Motor neuron (in vitro differentiated cells): Measurements from ENCODE around the gene ARMC3. TPM values are rescaled to one million over a fixed set of nuclear protein-coding genes. Genes with fewer than 3 reads are reported as not detected.

Experiments
- ATAC-seq, 8 experiments: fragments of 200-7000 bp; cut with Tn5 transposase; replicated peaks in 6 of 8; 2 replicates each; pipeline ENCODE4 v1.8.0; 2021; ENCODE audit warnings: mild to moderate bottlenecking in 8 of 8, moderate library complexity in 8 of 8
- H3K27ac ChIP-seq, 2 donors: fragments of 250-450 bp; sonication (Bioruptor Pico); 2 replicates each; pipeline ENCODE4 v1.9.0; 2021; ENCODE audit warnings: antibody characterized with exemption in 2 of 2, mild to moderate bottlenecking in 2 of 2, moderate library complexity in 1 of 2
- H3K4me1 ChIP-seq, 2 donors: fragments of 250-450 bp; sonication (Bioruptor Pico); replicated peaks in 1 of 2; 2 replicates each; pipeline ENCODE4 v1.6.1; 2021; ENCODE audit warnings: antibody characterized with exemption in 2 of 2, mild to moderate bottlenecking in 2 of 2, moderate library complexity in 1 of 2
- H3K4me3 ChIP-seq, 5 donors: fragments of 250-450 bp; sonication (Bioruptor Pico); 2 replicates each; pipeline ENCODE4 v1.9.0; 2021; ENCODE audit warnings: antibody characterized with exemption in 5 of 5, mild to moderate bottlenecking in 5 of 5, moderate library complexity in 4 of 5
- WGBS, 10 experiments: fragments of 450-650 bp; shearing (Covaris generic); methylation state at CpG; one replicate each; pipeline ENCODE4 v1.0.0; 2022; 5-methylcytosine and 5-hydroxymethylcytosine counted together
- in situ Hi-C, 9 experiments: fragments of 400-800 bp; cut with MboI; loops; one replicate each; pipeline ENCODE4 v1.15.0; 2021; ENCODE audit warnings: low sequenced_read_pairs in 9 of 9, low pct_unique_long_range_greater_than_20kb in 2 of 9; ENCODE audit not compliant: unreplicated experiment in 9 of 9
- total RNA-seq, 8 experiments: library from RNA; unstranded; fragments of 300-600 nt; gene quantifications; 2 replicates each; pipeline versions ENCODE4 v1.2.3 to v1.2.4, GENCODE V29; 2022

ARMC3 gene
- total RNA-seq, 8 experiments from 2014 or later, result 0.21 to 43.8 (median 0.92) TPM

DNA sequence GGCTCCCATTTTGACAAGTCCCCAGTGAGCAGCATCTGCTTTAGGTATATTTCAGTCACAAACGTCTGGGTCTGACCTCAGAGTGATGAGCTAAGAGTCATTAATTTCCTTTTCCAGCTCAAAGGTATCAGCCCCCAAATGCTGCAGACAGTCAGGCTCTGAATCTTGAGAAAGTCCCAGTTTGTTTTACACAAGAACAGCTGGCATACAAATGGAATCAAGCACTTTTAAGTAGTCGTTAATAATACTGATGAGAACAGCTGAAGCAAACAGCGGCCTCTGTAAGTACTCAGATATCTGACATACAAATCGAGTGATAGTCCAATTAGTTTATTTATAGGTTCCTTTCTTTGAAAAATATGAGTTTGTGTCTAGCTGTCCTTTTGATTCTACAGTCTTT, 118.2 kb downstream of the ARMC3 start:
- Histone ChIP-seq H3K4me1 (peaks cover 0 to 4% of the 10 kb centered on the region in 2 donors), H3K27ac (no peak overlapping the region), H3K4me3 (no peak overlapping the region)
- in situ Hi-C loops, result no loop called here
- ATAC-seq, result no peak
- 41 to 66% (median 51%) methylated on average over 2 to 4 of the region's 4 CpGs; no CpG with 5 or more reads in 2 of the 10 experiments for WGBS, 10 experiments

DNA sequence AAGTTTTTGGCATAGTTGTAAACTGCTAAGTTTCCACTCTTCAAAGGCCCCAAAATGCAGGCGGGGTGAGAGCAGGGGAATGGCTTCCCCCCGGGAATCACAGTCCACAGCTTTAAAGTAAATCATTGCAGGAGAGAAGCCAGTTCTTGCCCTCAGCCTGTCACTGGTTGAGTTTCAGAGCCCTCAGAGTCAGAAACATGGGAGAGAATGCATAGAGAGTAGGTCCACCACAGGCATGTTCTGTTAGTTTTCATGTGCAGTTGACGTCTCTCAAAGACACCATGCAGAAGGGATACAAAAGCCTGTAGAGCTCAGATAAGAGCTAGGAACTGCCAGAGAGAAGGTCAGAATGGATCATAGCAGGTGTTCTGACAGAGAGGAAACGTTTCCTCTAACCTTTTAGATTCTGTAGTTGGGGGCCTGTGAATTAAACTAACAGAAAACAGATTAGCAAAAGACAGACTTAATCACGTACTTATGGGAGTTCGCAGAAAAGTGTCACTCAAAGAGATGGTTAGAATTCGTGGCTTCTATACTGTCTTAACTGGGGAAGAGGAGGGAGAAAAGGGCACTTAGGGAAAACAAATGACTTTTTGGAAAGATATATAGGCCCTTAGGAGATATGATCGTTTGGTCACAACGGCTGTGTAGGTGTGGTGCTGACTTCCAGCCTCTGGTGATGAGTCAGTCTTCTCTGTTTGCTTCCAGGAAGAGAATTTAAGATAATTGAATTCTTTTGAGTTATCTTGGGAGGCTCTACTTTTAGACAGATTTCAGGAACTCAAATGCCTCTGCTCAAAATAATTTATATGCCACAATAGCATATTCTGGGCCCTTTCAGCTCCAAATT, 119.6 kb downstream of the ARMC3 start:
- in situ Hi-C loops, result no loop called here
- H3K27ac ChIP-seq, result no peak overlapping the region
- ATAC-seq, result peak in 3 of 8 experiments; percentile 62 to 91 (median 77)
- peaks cover 0 to 4% of the 10 kb centered on the region in 2 donors for H3K4me1 ChIP-seq
- no peak overlapping the region for H3K4me3 ChIP-seq
- 24 to 100% (median 62%) methylated on average over 2 to 8 of the region's 9 CpGs for WGBS, 10 experiments

DNA sequence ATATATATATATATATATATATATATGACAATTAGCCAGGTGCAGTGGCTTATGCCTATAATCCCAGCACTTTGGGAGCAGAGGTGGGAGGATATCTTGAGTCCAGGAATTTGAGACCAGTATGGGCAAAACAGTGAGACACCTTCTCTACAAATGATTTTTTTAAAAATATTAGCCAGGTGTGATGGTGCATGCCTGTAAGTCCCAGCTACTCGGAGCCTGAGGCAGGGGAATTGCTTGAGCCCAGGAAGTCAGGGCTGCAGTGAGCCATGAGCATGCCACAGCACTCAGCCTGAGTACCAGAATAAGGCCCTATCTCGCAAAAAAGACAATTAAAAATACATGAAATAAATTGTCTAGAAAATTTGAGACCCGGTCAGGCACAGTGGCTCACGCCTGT, 120.3 kb downstream of the ARMC3 start:
- H3K4me3 ChIP-seq, result no peak overlapping the region
- peaks cover under 1 to 9% of the 10 kb centered on the region in 2 donors for H3K4me1 ChIP-seq
- no peak for ATAC-seq
- in situ Hi-C loops, result no loop called here
- WGBS, 10 experiments, result 100% methylated on average over 1 to 3 of the region's 4 CpGs; no CpG with 5 or more reads in 6 of the 10 experiments
- H3K27ac ChIP-seq, result no peak overlapping the region

DNA sequence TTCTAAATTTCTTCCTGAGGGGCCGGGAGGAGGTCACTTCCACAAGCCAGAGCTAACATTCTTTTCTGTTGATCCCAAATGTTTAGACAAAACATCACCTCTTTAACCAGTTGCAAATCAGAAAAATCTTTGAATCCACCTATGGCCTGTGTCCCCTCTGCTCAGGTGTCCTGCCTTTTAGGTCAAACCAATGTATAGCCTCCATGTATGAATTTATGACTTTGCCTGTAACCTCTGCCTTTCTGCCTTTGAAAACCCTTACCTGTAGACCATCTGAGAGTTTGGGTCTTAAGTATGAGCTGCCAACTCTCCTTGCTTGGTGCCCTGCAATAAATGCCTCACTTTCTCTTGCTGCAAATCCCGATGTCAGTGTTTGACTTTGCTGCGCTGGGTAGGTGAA, 123.4 kb downstream of the ARMC3 start:
- H3K27ac ChIP-seq, result no peak overlapping the region
- no peak for ATAC-seq
- 71 to 100% (median 96%) methylated on average over 1 to 2 of the region's 3 CpGs for WGBS, 10 experiments
- H3K4me3 ChIP-seq, result no peak overlapping the region
- H3K4me1 ChIP-seq, result peaks cover 16 to 20% of the 10 kb centered on the region in 2 donors
- in situ Hi-C loops, result no loop called here

- peak in 3 of 8 experiments; percentile 12 to 61 (median 39) for ATAC-seq
- in situ Hi-C loops, result no loop called here
These were observed 124.0 kb downstream of the ARMC3 start for GRCh38 chr10:23051855-23052331.

DNA sequence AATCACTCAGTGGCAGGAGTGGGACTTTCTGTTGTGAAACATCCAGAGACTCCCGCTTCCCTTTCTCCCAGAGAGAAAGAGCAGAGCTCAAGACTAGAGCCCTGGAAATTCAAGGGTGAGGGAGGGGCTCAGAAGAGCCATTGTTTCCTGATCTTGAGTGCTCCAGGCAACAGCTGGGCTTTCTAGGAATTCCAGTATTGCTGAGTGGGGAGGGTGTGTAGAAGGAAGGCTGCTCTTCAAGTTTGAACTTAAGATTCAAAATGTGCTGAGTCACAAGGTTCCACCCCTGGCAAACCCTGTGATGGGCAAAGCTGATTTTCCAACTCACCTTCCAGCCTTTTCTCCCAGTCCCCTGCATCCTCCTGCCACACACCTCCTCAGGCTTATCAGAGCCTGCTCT, 125.2 kb downstream of the ARMC3 start:
- Histone ChIP-seq H3K4me1 (peaks cover 17 to 26% of the 10 kb centered on the region in 2 donors), H3K4me3 (no peak overlapping the region), H3K27ac (no peak overlapping the region)
- WGBS, 10 experiments, result 0 to 100% (median 88%) methylated on average over 1 of the region's 1 CpG; no CpG with 5 or more reads in 5 of the 10 experiments
- peak; percentile 25 to 85 (median 62) for ATAC-seq
- in situ Hi-C loops, result no loop called here

More at GRCh38 chr10:23051855-23052331, 124.0 kb downstream of the ARMC3 start:
- Histone ChIP-seq H3K27ac (no peak overlapping the region), H3K4me1 (peaks cover 17 to 26% of the 10 kb centered on the region in 2 donors), H3K4me3 (no peak overlapping the region)
- 40 to 100% (median 90%) methylated on average over 1 to 5 of the region's 5 CpGs; no CpG with 5 or more reads in 1 of the 10 experiments for WGBS, 10 experiments

GRCh38 chr10:23055424-23056185, 127.8 kb downstream of the ARMC3 start:
- Histone ChIP-seq H3K4me1 (peaks cover 17 to 26% of the 10 kb centered on the region in 2 donors), H3K27ac (peak overlapping the region in 1 of 2 donors; percentile 67), H3K4me3 (no peak overlapping the region)
- ATAC-seq, result peak; percentile 9 to 74 (median 51)
- in situ Hi-C loops, result no loop called here
- 3 to 19% (median 13%) methylated on average over 1 to 7 of the region's 7 CpGs for WGBS, 10 experiments

GRCh38 chr10:23056186-23056579, 128.3 kb downstream of the ARMC3 start:
- in situ Hi-C loops, result no loop called here
- no peak overlapping the region for H3K27ac ChIP-seq
- 0 to 57% (median 36%) methylated on average over 1 to 3 of the region's 3 CpGs for WGBS, 10 experiments
- H3K4me1 ChIP-seq, result peaks cover 21 to 28% of the 10 kb centered on the region in 2 donors
- peak in 5 of 8 experiments; percentile 32 to 60 (median 48) for ATAC-seq
- H3K4me3 ChIP-seq, result no peak overlapping the region

DNA sequence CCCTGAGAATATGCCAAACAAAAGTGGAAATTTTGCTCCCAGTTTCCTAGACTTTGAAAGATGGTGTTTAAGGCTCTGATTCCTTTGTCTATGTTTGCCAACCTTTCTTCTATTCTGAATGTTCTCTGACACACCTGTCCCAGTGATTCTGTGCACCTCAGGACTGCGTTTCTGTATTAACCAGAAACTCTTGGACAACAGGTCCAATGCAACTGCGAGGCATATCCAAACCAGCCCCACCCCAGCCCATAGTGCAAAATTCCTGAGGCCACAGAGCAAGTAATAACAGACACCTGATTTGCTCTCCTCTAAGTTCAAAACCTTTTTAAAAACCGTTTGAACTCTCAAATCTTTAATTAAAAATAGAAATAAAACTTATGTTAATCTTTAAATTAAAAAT, 130.5 kb downstream of the ARMC3 start:
- Histone ChIP-seq H3K4me3 (no peak overlapping the region), H3K4me1 (peaks cover 27 to 35% of the 10 kb centered on the region in 2 donors), H3K27ac (no peak overlapping the region)
- ATAC-seq, result no peak
- in situ Hi-C loops, result no loop called here
- 0 to 83% (median 39%) methylated on average over 1 to 3 of the region's 3 CpGs; no CpG with 5 or more reads in 1 of the 10 experiments for WGBS, 10 experiments

GRCh38 chr10:23060918-23061317, 133.1 kb downstream of the ARMC3 start:
- peaks cover 25 to 32% of the 10 kb centered on the region in 2 donors for H3K4me1 ChIP-seq
- WGBS, 10 experiments, result 14 to 30% (median 25%) methylated on average over 1 to 2 of the region's 2 CpGs; no CpG with 5 or more reads in 6 of the 10 experiments
- no peak overlapping the region for H3K4me3 ChIP-seq
- no peak for ATAC-seq
- no peak overlapping the region for H3K27ac ChIP-seq
- in situ Hi-C loops, result no loop called here

GRCh38 chr10:23063045-23063972, 135.5 kb downstream of the ARMC3 start:
- H3K27ac ChIP-seq, result peak overlapping the region in 1 of 2 donors; percentile 35
- H3K4me1 ChIP-seq, result peaks cover 20 to 22% of the 10 kb centered on the region in 2 donors
- in situ Hi-C loops, result no loop called here
- peak overlapping the region in 1 of 5 donors; percentile 17 for H3K4me3 ChIP-seq
- ATAC-seq, result peak; percentile 72 to 96 (median 90)
- WGBS, 10 experiments, result 0 to 58% (median 36%) methylated on average over 3 to 14 of the region's 20 CpGs
